Stimulated activated CD4-positive, alpha-beta T cell treated with anti-CD3 and anti-CD28 coated beads, Interleukin-15, amount 100 ng/mL, for 48 hours (primary cell): ENCODE measurements around the gene RAD51B.
"Not testable (repeated sequence)": the region's sequence is repeated elsewhere in the genome, so short reads cannot be mapped to it uniquely, and the experiment has no call there.

ENCODE experiments used
- DNase-seq, 2 donors: peaks; one replicate each; pipeline ENCODE4 v3.0.0-alpha.2; 2020; ENCODE audit warnings: low read depth in 2 of 2

The RAD51B gene

GRCh38 chr14:68020493-68020892, 200.9 kb downstream of the RAD51B start:
- no peak for DNase-seq

GRCh38 chr14:68020999-68021663, 201.6 kb downstream of the RAD51B start:
- DNase-seq = no peak

- no peak for DNase-seq
Measured at GRCh38 chr14:68027276-68027675, 207.7 kb downstream of the RAD51B start.

GRCh38 chr14:68028075-68028474, 208.5 kb downstream of the RAD51B start:
- no peak for DNase-seq

- DNase-seq = not testable (repeated sequence)
Measured at GRCh38 chr14:68031011-68031410, 211.4 kb downstream of the RAD51B start.

- no peak for DNase-seq
Measured at GRCh38 chr14:68032154-68032553, 212.6 kb downstream of the RAD51B start.

GRCh38 chr14:68033336-68033932, 213.9 kb downstream of the RAD51B start:
- DNase-seq = no peak

GRCh38 chr14:68034896-68035295, 215.3 kb downstream of the RAD51B start:
- DNase-seq = no peak

- DNase-seq = no peak
Measured at GRCh38 chr14:68036202-68036601, 216.6 kb downstream of the RAD51B start.

GRCh38 chr14:68039593-68039992, 220.0 kb downstream of the RAD51B start:
- no peak for DNase-seq

- no peak for DNase-seq
Measured at GRCh38 chr14:68040633-68041369, 221.2 kb downstream of the RAD51B start.

- no peak for DNase-seq
Measured at GRCh38 chr14:68041876-68042354, 222.3 kb downstream of the RAD51B start.

GRCh38 chr14:68042586-68043210, 223.1 kb downstream of the RAD51B start:
- DNase-seq = no peak

- no peak for DNase-seq
Measured at GRCh38 chr14:68043752-68044151, 224.2 kb downstream of the RAD51B start.

GRCh38 chr14:68047906-68048305, 228.3 kb downstream of the RAD51B start:
- DNase-seq = no peak

- not testable (repeated sequence) for DNase-seq
Measured at GRCh38 chr14:68048815-68049214, 229.2 kb downstream of the RAD51B start.

GRCh38 chr14:68050177-68050576, 230.6 kb downstream of the RAD51B start:
- DNase-seq = no peak

- DNase-seq = no peak
Measured at GRCh38 chr14:68051146-68051545, 231.6 kb downstream of the RAD51B start.

- no peak for DNase-seq
Measured at GRCh38 chr14:68060198-68060597, 240.6 kb downstream of the RAD51B start.

GRCh38 chr14:68062651-68063050, 243.1 kb downstream of the RAD51B start:
- DNase-seq = no peak

- DNase-seq = no peak
Measured at GRCh38 chr14:68065322-68065721, 245.7 kb downstream of the RAD51B start.

- no peak for DNase-seq
Measured at GRCh38 chr14:68074765-68075381, 255.3 kb downstream of the RAD51B start.
